Erythroblast (primary cell): ENCODE results near the gene SH3GLB2.

Source experiments
- GATA1 ChIP-seq: IDR thresholded peaks from 2 replicates; pipeline ENCODE4 v1.6.1; 2011; ENCODE audit warnings: low read depth, mild to moderate bottlenecking, control low read depth, low read length, moderate library complexity
- POLR2A ChIP-seq: IDR thresholded peaks from 2 replicates; pipeline ENCODE4 v1.6.1; 2011; ENCODE audit warnings: mild to moderate bottlenecking, low read length

DNA sequence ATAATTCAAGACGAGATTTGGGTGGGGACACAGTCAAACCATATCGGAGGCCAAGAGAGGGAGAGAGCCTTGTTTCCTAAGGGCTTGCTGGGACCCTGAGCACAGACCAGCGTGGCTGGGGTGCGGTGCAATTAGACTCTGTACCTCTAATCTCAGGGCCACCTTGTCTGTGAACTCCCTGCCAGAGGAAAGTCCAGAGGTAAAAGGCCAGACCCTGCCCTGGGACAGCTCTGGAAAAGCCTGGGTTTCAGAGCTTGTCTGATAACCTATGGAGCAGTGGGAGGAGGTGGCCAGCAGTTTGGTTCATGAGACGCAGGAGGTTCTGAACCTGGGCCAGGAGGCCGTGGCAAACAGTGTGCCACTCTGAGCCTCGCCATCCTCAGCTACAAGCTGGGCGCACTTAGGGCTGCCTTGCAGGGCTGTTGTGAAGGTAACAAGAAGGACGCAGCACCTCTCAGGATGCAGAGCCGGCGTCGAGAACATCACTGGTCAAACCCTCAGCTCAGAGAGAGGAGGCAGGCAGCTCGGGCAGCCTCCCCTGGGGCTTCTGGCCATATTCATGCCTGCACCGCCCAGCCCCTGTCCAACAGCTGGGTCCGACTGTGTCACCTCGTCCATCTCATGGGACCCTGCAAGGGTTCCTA is 48.0 kb upstream of the SH3GLB2 start:
- no peak for TF ChIP-seq POLR2A
- no peak for TF ChIP-seq GATA1
